GM12878 (cell line): Measurements from ENCODE around the gene RER1. TPM values are rescaled to one million over a fixed set of nuclear protein-coding genes. Genes with fewer than 3 reads are reported as not detected.
A peak's percentile ranks its signal among the peaks of the same experiment; 100 is the strongest.

Experiments
- ATAC-seq: fragments of 200-7000 bp; cut with Tn5 transposase; 3 replicates; pipeline ENCODE4 v1.9.1; 2020; ENCODE audit warnings: mild to moderate bottlenecking, moderate library complexity
- BruUV-seq: library from RNA; stranded (reverse); fragments of 400-500 nt; replicated peaks from 2 replicates; lab custom pipeline; 2021; lab: Mats Ljungman, UMichigan
- CTCF ChIA-PET: fragments of 300-600 bp; sonication (Branson Sonifier 250); formaldehyde crosslinking; extraction: SDS; loops from one replicate; lab custom pipeline; 2021; ENCODE audit warnings: inconsistent platforms; lab: Yijun Ruan, JAX
- POLR2A ChIA-PET: fragments of 350-600 bp; formaldehyde crosslinking; extraction: SDS; loops from one replicate; lab custom pipeline; 2021; ENCODE audit warnings: inconsistent platforms; lab: Charles Lee
- RAD21 ChIA-PET: fragments of 300-600 bp; sonication (Branson Sonifier 250); formaldehyde crosslinking; loops from one replicate; lab custom pipeline; 2023; ENCODE audit warnings: antibody characterized with exemption; ENCODE audit not compliant: unreplicated experiment; lab: Charles Lee
- SMC1A ChIA-PET: fragments of 300-600 bp; sonication (Branson Sonifier 250); formaldehyde crosslinking; loops from one replicate; lab custom pipeline; 2023; ENCODE audit not compliant: unreplicated experiment, uncharacterized antibody; lab: Charles Lee
- DNase-seq: peaks from one replicate; pipeline ENCODE4 v3.0.0-alpha.2; 2011; ENCODE audit warnings: low read depth, low spot score
- FAIRE-seq: peaks from 3 replicates; lab custom pipeline; 2011; peaks lifted over from hg19 to GRCh38; lab: Jason Lieb, UNC
- H2AFZ ChIP-seq: 2 replicates; pipeline ENCODE4 v1.6.0; 2011; ENCODE audit warnings: low read depth, low read length, control low read depth; ENCODE audit not compliant: control insufficient read depth
- H3K27ac ChIP-seq: 2 replicates; pipeline ENCODE4 v1.5.1; 2011; ENCODE audit warnings: control low read depth; ENCODE audit not compliant: control insufficient read depth, insufficient read depth
- H3K27me3 ChIP-seq, 2 experiments: replicated peaks in 1 of 2; 2 replicates each; pipeline versions ENCODE4 v1.6.0 to v1.6.1; 2011; ENCODE audit warnings: low read length in 1 of 2; ENCODE audit not compliant: control insufficient read depth in 2 of 2, insufficient read depth in 2 of 2
- H3K36me3 ChIP-seq, 2 experiments: 2 replicates each; pipeline ENCODE4 v1.5.1; 2011; ENCODE audit warnings: low read length in 1 of 2; ENCODE audit not compliant: control insufficient read depth in 2 of 2, insufficient read depth in 2 of 2
- H3K4me1 ChIP-seq: 2 replicates; pipeline ENCODE4 v1.6.1; 2011; ENCODE audit warnings: mild to moderate bottlenecking, low read length, moderate library complexity, mixed read lengths; ENCODE audit not compliant: control insufficient read depth, insufficient read depth
- H3K4me2 ChIP-seq: 2 replicates; pipeline ENCODE4 v1.6.0; 2011; ENCODE audit warnings: control low read depth; ENCODE audit not compliant: control insufficient read depth, insufficient read depth
- H3K4me3 ChIP-seq: fragments of 200-600 bp; sonication (generic); 2 replicates; pipeline ENCODE4 v1.5.1; 2016
- H3K79me2 ChIP-seq: 2 replicates; pipeline ENCODE4 v1.6.0; 2011; ENCODE audit warnings: low read length; ENCODE audit not compliant: control insufficient read depth, insufficient read depth
- H3K9ac ChIP-seq: 2 replicates; pipeline ENCODE4 v1.8.0; 2011; ENCODE audit warnings: low read length, control low read depth, mixed read lengths; ENCODE audit not compliant: control insufficient read depth, insufficient read depth
- H3K9me3 ChIP-seq: replicated peaks from 3 replicates; pipeline ENCODE4 v1.5.1; 2011; ENCODE audit warnings: mild to moderate bottlenecking, low read length; ENCODE audit not compliant: control insufficient read depth, insufficient read depth
- H4K20me1 ChIP-seq: 2 replicates; pipeline ENCODE4 v1.6.0; 2011; ENCODE audit not compliant: control insufficient read depth, insufficient read depth
- IKZF1 ChIP-seq: fragments of 450-650 bp; conservative IDR thresholded peaks from 2 replicates; pipeline ENCODE4 v1.6.1; 2017; ENCODE audit warnings: antibody characterized with exemption, mild to moderate bottlenecking
- IKZF2 ChIP-seq, 2 experiments: fragments of 450-650 bp; IDR thresholded peaks; 2 replicates each; pipeline ENCODE4 v1.6.1; 2017; ENCODE audit warnings: mild to moderate bottlenecking in 2 of 2, moderate library complexity in 2 of 2
- POLR2A ChIP-seq: IDR thresholded peaks from 2 replicates; pipeline ENCODE4 v1.6.1; 2011; ENCODE audit warnings: low read depth, mild to moderate bottlenecking, low read length
- RUNX3 ChIP-seq: IDR thresholded peaks from 2 replicates; pipeline ENCODE4 v1.6.1; 2012; ENCODE audit warnings: low read length, inconsistent platforms
- WGBS: methylation state at CpG from one replicate; pipeline ENCODE4 v1.1.6; 2016; ENCODE audit warnings: low lambda C conversion rate; ENCODE audit not compliant: insufficient replicate concordance, insufficient coverage; ENCODE audit errors: missing lambda C conversion rate; 5-methylcytosine and 5-hydroxymethylcytosine counted together
- in situ Hi-C: fragments of 300-500 bp; cut with MboI; formaldehyde crosslinking; loops from 9 replicates; pipeline ENCODE4 v1.14.3; 2018; ENCODE audit warnings: mixed read lengths
- intact Hi-C: fragments of 100-400 bp; cut with micrococcal nuclease; formaldehyde crosslinking; loops from one replicate; pipeline ENCODE4 v1.14.2; 2022; ENCODE audit not compliant: unreplicated experiment
- polyA plus RNA-seq, 11 experiments: library from polyadenylated mRNA; depleted of rRNA in 4 of 11; unstranded in 6 of 11; stranded (reverse) in 5 of 11; fragments of >200 nt; fragmentation: Nextera tagmentation in 4 of 11; fragmentation: Illumina TruSeq in 1 of 11; extraction: Ambion mirVana in 4 of 11; extraction: Trizol in 1 of 11; gene quantifications; 1 replicate in 1 of 11; 2 replicates in 10 of 11; pipeline versions ENCODE4 v1.2.1 to v1.2.3, GENCODE V29; 2011 to 2016; ENCODE audit warnings: inconsistent platforms in 2 of 11, missing spikeins in 2 of 11, low read depth in 1 of 11
- total RNA-seq, 4 experiments: library from RNA; depleted of rRNA in 3 of 4; stranded (reverse); fragments of >200 nt in 3 of 4; fragmentation: Illumina TruSeq in 1 of 4; extraction: Trizol in 1 of 4; gene quantifications; 2 replicates each; pipeline versions ENCODE4 v1.2.1 to v1.2.3, GENCODE V29; 2013 to 2021

Gene RER1
- total and polyA plus RNA-seq, 10 of the 15 experiments (the other 5 are each of a cell fraction or from before 2014, with no cell fraction given), result 29.2 to 274 (median 136) TPM

GRCh38 chr1:2404890-2405511, 13.4 kb downstream of the RER1 start:
- Histone ChIP-seq H3K4me3 (no peak overlapping the region), H4K20me1 (no peaks in the 10 kb centered on the region), H3K27ac (no peak overlapping the region), H3K27me3 (no peaks in the 10 kb centered on the region), H3K9ac (no peak overlapping the region), H3K4me2 (no peak overlapping the region), H3K36me3 (peaks cover 12 to 23% of the 10 kb centered on the region in 2 experiments), H3K4me1 (no peaks in the 10 kb centered on the region), H3K9me3 (no peaks in the 10 kb centered on the region), H3K79me2 (no peaks in the 10 kb centered on the region), H2AFZ (no peak overlapping the region)
- intact Hi-C loops (no loop called here), in situ Hi-C loops (no loop called here)
- TF ChIP-seq IKZF2 (IDR thresholded peaks at IDR 0.05), result no peak
- TF ChIP-seq POLR2A, result peak; percentile 59
- BruUV-seq, result TSS peak; percentile 57
- no peak for ATAC-seq
- SMC1A ChIA-PET, result no interaction called here
- DNase-seq, result no peak
- POLR2A ChIA-PET, result no interaction called here
- CTCF ChIA-PET, result no interaction called here
- WGBS, result 90% methylated on average over 23 of the region's 24 CpGs
- RAD21 ChIA-PET, result no interaction called here
- FAIRE-seq, result no peak

GRCh38 chr1:2405588-2406295, 14.1 kb downstream of the RER1 start:
- H3K79me2 ChIP-seq, result no peaks in the 10 kb centered on the region
- in situ Hi-C loops, result no loop called here
- BruUV-seq, result no TSS peak
- no peak for FAIRE-seq
- H2AFZ ChIP-seq, result no peak overlapping the region
- H3K36me3 ChIP-seq, result peaks cover 12 to 18% of the 10 kb centered on the region in 2 experiments
- H3K9ac ChIP-seq, result no peak overlapping the region
- DNase-seq, result no peak
- no peaks in the 10 kb centered on the region for H3K9me3 ChIP-seq
- ATAC-seq, result no peak
- POLR2A ChIA-PET, result no interaction called here
- SMC1A ChIA-PET, result no interaction called here
- H3K4me2 ChIP-seq, result no peak overlapping the region
- H3K27ac ChIP-seq, result no peak overlapping the region
- WGBS, result 84% methylated on average over 26 of the region's 28 CpGs
- intact Hi-C loops, result no loop called here
- no peaks in the 10 kb centered on the region for H4K20me1 ChIP-seq
- RAD21 ChIA-PET, result no interaction called here
- no peaks in the 10 kb centered on the region for H3K4me1 ChIP-seq
- no peaks in the 10 kb centered on the region for H3K27me3 ChIP-seq
- CTCF ChIA-PET, result no interaction called here
- no peak overlapping the region for H3K4me3 ChIP-seq
- TF ChIP-seq IKZF1 (no peak), RUNX3 (no peak)
- TF ChIP-seq, all 136 proteins: peak for 0
